GM18505 (cell line): Measurements from ENCODE around the gene CRYGC.

Experiments
- ATAC-seq: cut with Tn5 transposase; IDR thresholded peaks from one replicate; pipeline ENCODE4 v1.9.1; 2021; ENCODE audit not compliant: unreplicated experiment
- POLR2A ChIP-seq: IDR thresholded peaks from 4 replicates; pipeline ENCODE4 v1.6.1; 2011; ENCODE audit warnings: borderline replicate concordance; ENCODE audit not compliant: insufficient read depth, insufficient read length; ENCODE audit errors: extremely low read depth

Gene CRYGC, protein sequence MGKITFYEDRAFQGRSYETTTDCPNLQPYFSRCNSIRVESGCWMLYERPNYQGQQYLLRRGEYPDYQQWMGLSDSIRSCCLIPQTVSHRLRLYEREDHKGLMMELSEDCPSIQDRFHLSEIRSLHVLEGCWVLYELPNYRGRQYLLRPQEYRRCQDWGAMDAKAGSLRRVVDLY

DNA sequence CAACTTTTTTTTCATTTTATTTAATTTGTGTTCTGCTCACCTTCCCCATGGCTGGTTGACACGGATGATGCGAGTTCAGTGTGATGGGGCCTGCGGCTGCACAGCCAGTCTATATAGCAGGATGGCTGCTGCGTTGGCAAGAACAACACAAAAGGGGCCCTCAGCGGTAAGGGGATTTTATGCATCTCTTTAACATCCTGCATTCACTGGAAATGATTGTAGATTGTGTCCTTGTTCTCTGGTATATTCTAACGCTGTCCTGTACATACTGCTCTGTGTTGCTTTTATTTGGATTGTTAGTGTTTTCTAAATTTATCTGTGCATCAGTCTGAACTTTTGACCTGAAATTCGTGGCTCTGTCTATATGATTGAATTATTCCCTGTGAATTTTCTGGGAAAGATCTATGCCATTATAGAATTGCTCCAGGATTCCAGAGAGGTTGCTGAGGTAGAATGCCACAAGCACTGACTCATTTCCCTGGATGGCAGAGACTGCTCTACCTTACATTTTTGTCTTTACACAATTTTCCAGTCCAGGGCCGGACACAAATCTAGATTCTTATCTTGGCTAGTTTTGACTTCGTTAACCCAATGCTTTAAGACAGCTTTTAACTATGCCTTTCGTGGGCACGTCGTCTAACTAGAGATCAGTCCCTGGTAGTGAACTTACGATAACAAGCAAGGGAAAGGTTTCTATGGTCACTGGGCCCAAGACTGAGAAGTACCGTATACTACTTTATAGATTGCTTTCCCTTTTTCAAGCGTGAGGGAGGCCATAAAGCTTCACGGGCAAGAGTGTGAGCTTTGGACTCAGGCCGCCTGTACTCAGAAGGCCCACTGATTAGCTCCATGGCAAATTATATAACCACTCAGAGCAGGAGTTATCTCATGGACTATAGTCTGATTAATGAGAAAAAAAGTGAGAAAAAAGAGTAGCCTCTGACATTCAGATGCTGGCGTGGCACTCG lies at the start of gene CRYGC:
Gene CRYGC (minus strand): TSS at position 85 of the 968 bp plus-strand sequence. CDS start 36 bp downstream, at position 49.
- no peak for TF ChIP-seq POLR2A
- ATAC-seq = no peak

DNA sequence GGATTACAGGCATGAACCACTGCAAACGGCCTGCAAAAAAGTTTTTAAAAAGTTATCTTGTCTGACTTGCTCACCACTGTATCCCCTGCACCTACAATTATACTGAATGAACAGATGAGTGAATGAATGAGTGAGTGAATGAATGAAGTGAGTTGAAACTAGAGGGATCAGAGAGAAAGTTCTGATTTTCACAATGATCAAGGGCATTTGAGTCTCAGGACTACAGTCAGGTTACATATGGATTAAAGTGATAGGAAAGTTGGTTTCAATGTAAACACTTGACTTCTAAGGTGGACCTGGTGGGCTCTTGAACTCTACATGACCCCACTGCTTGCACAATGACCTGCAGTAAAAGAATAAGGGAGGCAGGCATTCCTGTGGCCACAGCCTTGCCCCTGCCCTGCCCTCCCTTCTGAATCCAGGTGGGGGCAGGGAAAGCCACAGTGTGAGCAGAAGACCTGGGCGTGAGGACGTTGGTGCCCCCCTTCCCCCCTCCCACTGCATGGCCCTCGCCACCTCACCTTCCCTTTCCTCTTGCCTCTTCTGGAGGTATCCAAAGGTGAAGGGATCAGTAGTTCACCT lies 49.5 kb upstream of the CRYGC start:
- ATAC-seq = no peak
- TF ChIP-seq POLR2A = no peak

DNA sequence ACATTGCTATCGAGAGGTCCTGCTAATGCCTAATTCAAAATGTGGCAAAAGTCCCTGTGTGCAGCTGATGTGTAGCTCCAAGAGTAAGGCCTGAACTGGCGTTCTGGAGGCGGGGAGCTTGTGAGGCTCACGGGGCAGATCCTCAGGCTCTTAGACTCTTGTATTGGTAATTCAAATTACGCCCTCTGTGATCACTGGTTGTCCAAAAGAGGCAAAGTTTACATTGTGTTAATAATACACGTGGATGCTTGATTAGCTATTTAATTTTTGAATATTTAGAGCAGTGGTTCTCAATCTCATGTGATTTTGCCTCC lies 46.2 kb upstream of the CRYGC start:
- no peak for TF ChIP-seq POLR2A
- no peak for ATAC-seq

DNA sequence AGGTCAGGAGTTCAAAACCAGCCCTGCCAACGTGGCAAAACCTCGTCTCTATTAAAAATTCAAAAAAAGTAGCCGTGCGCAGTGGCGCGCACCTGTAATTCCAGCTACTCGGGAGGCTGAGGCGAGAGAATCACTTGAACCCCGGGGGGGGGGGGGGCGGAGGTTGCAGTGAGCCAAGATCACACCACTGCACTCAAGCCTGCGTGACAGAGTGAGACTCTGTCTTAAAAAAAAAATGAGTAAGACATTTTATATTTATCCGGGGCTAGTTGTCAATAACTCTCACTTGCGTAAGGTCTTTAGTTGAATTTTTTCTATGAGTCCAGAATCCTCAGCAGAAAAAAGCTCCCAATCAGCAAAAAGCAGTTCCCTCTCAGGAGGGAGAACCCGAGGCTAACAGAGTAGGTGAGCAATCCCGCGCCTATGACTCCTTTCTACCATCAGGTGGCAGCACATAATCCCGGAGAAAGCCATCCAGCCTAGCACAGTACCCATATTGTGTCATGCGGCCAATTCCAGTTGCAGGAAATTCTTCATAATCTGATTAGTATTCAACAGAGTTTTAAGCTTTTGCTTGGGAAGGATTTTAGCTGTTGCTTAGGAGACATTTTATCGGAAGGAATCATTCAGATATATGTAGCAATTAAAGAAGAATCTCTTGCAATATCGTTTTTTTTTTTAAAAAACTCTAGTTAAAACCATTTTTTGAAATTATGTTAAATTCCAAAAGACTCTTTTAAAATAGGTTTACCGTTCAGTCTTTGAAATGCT lies 45.6 kb upstream of the CRYGC start:
- peak; percentile 96 for ATAC-seq
- TF ChIP-seq POLR2A = no peak

DNA sequence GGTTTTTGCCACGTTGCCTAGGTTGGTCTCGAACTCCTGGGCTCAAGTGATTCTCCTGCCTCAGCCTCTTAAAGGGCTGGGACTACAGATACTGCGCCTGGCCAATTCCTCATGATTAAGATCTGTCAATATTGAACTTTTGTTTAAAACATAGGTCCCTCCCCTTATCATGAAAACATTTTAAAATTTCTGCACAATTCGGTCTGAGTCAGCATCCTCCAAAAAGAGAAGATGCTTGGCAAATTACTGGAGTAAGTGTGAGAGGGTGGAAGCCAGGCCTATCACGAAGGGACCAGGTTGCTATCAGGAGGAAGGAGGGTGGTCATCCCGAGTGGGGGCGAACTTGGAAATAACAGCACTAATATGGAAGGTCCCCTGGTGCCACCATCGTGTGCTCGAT lies 44.5 kb upstream of the CRYGC start:
- no peak for ATAC-seq
- no peak for TF ChIP-seq POLR2A

DNA sequence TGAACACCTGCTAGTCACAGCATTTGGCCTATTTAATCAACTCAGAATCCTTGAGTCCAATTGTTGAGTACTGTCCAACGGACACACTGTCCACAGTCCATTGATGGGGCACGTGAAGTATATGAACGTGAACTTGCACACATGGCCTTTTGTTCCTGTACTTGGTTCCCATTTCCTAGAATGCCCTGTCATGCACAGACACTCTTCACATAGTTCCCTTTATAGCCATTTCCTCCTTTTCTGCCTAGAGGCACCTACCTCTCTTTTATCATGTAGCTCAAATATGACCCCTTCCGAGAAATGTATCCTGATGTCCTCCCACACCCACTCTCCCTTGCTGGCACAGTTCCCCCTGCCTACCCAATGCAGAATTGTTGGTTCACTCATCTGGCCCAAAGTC lies 42.5 kb upstream of the CRYGC start:
- no peak for ATAC-seq
- no peak for TF ChIP-seq POLR2A

DNA sequence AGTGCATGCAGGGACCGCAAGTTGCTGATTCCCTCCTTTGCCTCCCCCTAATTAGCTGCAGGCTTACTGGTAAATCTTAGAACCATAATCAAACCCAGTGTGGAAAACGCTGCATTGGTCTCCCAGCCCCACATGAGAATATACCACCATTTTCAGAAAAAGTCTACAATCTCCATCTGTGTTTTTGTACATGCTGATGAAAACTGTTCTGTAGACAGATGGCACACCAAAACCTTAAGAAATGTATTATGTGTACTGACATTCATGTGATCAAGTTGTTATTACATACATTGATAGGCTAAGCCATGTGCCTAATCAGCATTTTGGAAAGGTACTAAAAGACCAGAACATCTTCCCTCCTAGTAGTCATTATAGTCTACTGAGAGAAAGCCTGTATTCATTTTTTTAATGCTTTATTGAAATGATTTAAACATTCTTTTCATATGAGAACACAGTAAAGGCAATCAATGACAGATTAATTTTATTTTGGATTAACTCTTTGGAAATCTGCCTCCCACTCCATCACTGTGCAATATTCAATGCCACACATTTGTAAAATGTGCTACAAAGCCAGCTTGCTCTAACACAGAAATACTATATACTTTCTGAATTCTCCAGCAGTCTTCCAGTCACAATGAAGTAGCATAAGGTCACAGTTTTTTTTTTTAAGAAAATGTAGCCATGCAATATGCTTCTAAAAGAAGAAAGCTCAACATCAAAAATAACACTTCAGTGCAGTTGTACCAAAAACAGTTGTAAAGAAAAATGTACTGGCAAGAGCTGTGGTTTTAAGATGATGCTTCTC lies 35.5 kb upstream of the CRYGC start:
- TF ChIP-seq POLR2A = no peak

DNA sequence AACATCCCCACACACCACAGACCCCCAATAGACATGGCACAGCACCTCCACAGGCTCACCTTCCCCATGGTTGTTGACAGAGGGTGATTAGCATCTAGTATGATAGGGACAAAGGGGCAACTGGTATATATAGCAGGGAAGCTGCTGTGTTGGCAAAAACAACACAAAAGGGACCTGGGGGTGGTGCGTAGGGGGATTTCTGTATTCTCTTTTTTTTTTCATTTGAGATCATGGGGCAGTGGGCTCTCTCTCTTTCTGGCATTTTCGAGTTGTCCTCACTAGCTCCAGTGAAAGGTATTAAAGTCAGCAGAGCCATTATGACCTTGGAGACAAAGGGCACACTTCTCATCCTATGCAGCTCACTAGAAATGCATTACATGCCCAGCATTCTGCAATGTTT lies 33.9 kb upstream of the CRYGC start, which contains the start of gene CRYGA:
Gene CRYGA (minus strand): TSS at position 101 of the 400 bp plus-strand sequence. CDS start 33 bp downstream, at position 68.
- ATAC-seq = no peak
- TF ChIP-seq POLR2A = no peak

More for the DNA sequence above, 35.5 kb upstream of the CRYGC start:
- no peak for ATAC-seq

DNA sequence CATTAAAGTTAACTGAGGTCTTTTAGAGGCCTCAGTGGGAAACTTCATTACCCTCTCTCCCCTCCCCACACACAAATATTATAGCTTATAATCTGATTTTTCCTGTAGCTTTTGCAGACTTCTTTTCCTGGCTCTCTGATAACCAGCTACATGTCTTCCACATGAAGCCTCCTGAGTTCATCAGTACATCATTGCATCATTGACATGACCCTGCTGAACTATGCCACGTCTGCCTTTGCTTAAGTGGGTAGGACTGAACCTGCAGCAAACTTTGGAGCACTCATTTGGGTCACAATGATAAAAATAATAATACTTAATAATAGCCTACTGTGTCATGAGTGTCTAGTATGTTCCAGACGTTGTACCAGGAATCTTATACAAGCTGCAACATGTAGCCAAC lies 26.8 kb upstream of the CRYGC start:
- no peak for TF ChIP-seq POLR2A
- ATAC-seq = no peak

DNA sequence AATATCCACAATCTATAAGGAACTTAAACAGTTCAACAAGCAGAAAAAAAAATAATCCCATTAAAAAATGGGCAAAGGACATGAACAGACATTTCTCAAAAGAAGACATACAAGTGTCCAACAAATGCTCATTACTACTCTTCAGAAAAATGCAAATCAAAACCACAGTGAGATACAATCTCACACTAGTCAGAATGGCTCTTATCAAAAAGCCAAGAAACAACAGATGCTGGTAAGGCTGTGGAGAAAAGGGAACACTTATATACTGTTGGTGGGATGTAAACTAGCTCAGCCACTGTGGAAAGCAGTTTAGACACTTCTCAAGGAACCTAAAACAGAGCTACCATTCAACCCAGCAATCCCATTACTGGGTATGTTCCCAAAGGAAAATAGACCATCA lies 23.5 kb upstream of the CRYGC start:
- ATAC-seq = no peak

DNA sequence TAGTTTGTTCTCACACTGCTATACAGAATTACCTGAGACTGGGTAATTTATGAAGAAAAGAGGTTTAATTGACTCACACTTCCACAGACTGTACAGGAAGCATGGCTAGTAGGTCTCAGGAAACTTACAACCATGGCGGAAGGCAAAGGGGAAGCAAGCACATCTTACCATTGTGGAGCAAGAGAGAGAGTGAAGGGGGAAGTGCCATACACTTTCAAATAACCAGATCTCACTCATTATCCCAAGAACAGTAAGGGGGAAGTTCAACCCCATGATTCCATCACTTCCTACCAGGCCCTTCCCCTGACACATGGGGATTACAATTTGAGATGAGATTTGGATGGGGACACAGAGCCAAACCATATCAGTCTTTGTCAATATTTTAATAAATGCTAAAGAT lies 21.3 kb upstream of the CRYGC start:
- no peak for TF ChIP-seq POLR2A
- no peak for ATAC-seq

More for the DNA sequence above, 23.5 kb upstream of the CRYGC start:
- TF ChIP-seq POLR2A = no peak

DNA sequence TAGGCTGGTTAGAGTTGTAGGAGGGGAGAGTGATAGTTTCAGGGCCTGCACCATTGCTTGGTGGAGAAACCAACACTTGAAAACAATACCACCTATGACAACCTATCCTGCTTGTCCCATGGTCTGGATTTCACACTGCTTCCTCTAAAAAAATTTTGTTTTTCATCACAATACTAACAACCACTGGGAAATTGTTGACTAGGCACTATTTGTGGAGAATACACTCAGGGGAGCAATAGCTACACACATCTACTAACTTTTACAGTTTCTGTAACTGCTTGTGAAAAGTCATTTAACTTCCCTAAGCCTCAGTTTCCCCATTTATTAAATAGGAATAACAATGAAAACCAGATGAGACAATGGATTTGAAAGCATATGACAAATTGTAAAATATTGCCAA lies 20.5 kb upstream of the CRYGC start:
- no peak for TF ChIP-seq POLR2A
- no peak for ATAC-seq
